ENCODE measurements around the gene TNFSF10.

Gene TNFSF10

DNA sequence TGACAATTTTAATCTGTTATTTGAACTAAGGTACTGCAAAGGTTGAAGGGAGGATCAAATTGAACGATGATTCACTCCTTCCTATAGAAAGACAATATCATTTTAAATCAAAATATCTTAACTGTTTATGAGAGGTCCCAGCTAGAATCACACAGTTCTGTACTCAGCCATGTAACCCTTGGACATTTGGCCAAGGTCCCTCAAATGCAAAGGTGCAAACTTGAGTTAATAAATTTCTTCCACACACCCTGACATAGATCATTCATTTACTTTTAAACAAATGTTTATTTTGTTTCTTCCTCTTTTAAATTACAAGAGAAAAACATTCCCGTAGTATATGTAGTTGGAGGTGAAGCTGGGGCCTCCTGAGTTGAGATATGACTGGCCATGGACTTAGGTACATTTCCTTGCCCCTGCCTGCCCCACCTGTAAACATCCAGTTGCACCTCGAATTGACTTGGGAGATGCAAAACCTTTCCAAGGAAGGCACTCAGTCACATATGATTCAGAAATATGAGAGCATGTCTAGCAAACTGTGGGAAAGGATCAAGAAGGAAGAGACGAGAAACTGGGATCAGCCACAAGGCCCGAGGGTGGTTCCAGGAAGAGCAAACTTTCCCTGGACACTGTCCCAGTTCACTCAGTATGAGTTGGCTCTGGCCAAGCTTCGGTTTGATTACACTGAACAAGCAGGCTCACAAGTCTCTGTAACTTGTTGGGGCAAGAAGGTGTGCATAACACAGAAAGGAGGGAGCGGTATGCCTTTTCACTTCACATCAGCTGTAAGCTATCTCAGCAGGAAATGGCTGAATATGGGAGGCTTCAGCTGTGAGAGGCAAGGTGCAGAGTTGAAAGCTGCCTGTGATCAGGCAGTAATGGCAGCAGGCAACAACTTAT lies 6.7 kb downstream of the TNFSF10 start:
- DNase-seq (ENCODE audit: low read depth): peak; percentile 77
- H3K4me3 ChIP-seq (ENCODE audit: low read length): no peak overlapping the region
- TF ChIP-seq, protein P1, sequence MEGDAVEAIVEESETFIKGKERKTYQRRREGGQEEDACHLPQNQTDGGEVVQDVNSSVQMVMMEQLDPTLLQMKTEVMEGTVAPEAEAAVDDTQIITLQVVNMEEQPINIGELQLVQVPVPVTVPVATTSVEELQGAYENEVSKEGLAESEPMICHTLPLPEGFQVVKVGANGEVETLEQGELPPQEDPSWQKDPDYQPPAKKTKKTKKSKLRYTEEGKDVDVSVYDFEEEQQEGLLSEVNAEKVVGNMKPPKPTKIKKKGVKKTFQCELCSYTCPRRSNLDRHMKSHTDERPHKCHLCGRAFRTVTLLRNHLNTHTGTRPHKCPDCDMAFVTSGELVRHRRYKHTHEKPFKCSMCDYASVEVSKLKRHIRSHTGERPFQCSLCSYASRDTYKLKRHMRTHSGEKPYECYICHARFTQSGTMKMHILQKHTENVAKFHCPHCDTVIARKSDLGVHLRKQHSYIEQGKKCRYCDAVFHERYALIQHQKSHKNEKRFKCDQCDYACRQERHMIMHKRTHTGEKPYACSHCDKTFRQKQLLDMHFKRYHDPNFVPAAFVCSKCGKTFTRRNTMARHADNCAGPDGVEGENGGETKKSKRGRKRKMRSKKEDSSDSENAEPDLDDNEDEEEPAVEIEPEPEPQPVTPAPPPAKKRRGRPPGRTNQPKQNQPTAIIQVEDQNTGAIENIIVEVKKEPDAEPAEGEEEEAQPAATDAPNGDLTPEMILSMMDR (conservative IDR thresholded peaks at IDR 0.05; ENCODE audit: low read length): no peak

DNA sequence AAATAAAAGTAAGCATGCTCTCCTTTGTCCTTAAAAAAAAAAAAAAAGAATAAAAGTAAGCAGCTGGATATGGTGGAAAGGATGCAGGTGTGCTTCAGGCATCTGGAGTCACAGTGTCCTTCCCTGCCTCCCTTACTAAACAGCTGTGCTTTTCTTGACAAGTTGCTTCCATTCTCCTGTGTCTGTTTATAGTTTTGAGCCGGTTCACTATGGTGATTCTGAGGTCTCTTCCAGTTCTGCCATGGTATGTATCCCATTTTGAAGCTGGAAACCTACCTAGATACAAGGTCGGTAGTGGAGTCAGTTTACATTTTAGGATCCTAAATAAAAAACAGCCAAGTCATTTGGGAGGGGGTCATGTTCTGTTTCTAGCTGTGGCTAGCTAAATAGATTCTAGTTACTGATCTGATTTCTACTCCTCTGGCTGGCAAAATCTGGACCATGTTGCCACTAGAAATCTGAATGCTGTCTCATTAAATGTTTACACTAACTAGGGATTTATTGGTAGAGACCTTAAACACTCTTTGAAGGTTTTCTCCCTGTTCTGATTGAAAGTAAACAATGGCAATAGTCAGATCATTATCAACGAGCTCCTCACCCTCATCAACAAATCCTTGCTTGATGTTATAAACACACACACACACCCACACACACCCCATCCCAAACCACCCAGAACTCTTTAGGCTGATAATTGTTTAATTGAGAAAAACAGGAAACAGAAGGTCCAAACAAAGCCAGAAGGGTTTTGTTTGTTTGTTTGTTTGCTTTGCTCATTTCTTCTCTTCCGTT lies 7.9 kb downstream of the TNFSF10 start:
- TF ChIP-seq, protein P1 (conservative IDR thresholded peaks at IDR 0.05; ENCODE audit: low read length): no peak
- no peak overlapping the region for H3K4me3 ChIP-seq (ENCODE audit: low read length)
- DNase-seq (ENCODE audit: low read depth): no peak

DNA sequence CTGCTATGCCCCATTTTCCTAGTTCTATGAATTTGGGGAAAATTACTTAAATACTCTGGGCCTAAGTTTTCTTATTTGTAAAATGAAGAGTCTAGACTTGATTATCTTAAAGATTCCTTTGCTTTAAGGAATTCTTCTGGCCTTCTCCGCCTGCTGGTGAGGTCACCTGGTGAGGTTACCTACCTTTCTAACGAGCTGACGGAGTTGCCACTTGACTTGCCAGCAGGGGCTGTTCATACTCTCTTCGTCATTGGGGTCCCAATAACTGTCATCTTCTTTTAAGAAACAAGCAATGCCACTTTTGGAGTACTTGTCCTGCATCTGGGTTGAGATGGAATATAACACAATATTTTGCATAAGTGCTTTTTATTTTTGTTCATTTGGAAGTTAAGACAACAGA lies 8.6 kb downstream of the TNFSF10 start:
- DNase-seq (ENCODE audit: low read depth): no peak
- no peak overlapping the region for H3K4me3 ChIP-seq (ENCODE audit: low read length)
- TF ChIP-seq, protein P1 (conservative IDR thresholded peaks at IDR 0.05; ENCODE audit: low read length): no peak

DNA sequence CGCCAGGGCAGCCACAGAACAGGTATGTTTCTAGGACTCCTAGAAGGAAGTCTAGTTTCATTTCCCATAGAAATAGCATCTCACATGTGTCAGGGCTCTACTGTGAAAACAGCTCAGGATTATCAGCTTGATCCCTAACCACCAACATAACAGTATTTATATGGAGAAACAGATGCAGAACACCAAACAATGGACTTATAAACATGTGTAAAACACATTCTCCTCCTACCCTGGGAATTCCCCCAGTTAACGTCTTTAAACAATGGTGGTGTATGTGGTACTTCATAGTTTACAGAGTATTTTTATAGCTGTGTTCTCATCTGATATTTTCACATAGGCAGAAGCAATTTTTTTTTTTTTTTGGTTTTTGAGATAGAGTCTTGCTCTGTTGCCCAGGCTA lies 9.7 kb downstream of the TNFSF10 start:
- peak; percentile 15 for DNase-seq (ENCODE audit: low read depth)
- no peak overlapping the region for H3K4me3 ChIP-seq (ENCODE audit: low read length)
- TF ChIP-seq, protein P1 (conservative IDR thresholded peaks at IDR 0.05; ENCODE audit: low read length): no peak

DNA sequence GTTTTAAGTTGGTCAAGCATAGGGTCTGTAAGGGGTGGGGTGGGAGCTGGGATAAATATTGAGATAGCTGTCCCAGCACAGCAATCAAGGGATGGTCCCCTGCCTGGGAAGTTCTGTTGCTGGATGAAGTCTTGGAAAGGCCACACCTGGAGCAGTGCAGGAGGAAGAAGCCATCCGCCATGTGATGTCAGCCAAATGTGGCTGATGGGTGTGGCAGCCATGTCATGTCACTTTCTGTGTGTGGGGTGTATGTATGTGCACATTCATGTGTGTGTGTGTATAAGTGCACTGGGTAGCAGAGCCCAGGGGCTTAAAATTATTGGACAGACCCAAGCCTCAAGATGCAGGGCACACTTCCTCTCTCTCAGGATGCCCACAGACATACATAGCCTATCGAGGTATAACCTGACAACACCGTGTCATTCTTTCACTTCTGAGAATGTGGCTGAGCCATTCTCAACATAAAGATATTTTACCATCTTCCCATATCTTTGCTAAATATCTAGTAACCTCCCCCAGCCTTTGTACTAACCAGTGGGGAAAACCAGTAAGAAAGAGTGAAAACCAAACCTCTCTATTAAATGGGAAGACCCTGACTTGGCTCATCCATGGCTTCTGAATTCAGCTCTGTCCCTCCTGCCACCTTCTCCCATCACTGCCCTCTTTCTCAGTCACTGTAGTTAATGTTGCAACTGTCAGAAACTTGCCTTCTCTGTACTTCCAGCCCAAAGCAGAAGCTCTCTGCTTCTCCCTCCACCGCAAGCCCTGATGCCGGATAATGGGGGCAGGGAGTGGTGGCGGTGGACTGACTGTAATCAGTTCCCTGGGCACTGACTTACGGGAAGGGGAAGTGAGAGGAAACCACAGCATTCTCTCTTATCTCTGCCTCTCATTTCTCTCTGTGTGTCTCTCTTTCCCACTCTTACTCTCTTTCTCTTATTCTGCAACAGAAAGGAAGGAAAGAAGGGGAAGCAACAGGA lies 11.2 kb downstream of the TNFSF10 start:
- TF ChIP-seq, protein P1 (conservative IDR thresholded peaks at IDR 0.05; ENCODE audit: low read length): no peak
- no peak for DNase-seq (ENCODE audit: low read depth)
- H3K4me3 ChIP-seq (ENCODE audit: low read length): no peak overlapping the region

DNA sequence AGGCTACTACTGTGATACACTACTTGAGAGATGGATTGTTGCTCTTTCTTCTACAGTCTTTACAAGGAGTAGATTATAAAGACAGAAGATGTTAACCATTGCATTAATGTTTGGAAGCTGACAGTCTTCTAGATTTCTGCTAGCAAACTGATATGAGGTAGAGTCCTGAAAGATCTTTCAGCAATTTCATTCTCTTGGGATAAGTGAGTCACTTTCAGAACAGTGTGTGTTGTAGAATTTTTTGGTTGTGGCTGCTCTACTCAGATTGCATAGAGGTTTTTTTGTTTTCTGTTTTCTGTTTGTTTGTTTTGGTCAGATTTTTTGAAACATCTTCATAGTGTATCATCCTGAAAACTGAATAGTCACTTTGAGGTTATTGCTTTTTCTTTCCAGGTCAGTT lies 17.1 kb downstream of the TNFSF10 start:
- DNase-seq (ENCODE audit: low read depth): no peak
- H3K4me3 ChIP-seq (ENCODE audit: low read length): no peak overlapping the region
- TF ChIP-seq, protein P1 (conservative IDR thresholded peaks at IDR 0.05; ENCODE audit: low read length): no peak

All from AG10803 (cell line).